Globus pallidus (tissue), 1 donor: ENCODE measurements around the gene RPS6KL1.

Experiments used
- DNase-seq: peaks from one replicate; pipeline ENCODE4 v3.0.0-alpha.2; 2015; ENCODE audit warnings: low spot score

RPS6KL1 gene

GRCh38 chr14:74952180-74952665, 29.2 kb upstream of the RPS6KL1 start:
- DNase-seq, result no peak

GRCh38 chr14:74951443-74952179, 28.6 kb upstream of the RPS6KL1 start:
- DNase-seq, result no peak

DNA sequence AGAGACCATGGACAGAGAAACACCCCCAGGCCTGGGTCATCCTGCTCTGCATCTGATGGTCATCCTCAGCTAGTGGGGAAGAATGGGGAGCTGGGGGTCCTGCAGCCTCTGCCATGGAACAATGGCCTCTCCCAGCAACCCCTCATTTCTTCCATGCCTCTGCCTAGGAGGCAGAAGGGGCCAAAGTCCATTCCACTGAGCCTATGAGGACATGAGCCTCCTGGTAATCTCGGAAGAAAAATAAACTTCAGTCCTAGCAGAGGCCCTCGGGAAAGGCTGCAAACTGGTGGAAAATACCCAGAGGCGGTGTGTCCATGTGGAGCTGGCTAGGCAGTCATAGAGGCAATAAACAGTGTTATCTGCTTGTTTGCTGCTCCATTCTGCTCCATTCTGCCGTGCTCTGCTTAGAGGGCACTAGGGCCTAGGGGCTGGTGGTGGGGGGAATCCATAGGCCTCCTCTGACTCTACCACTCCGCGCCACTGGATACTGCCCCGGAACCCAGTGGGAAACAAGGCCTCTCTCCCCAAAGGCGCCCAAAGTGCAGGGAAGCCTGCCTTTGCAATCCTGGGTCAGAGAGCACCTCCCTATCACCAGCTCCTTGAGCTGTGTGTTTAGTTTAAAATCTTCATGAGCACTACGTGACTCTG, 27.9 kb upstream of the RPS6KL1 start:
- no peak for DNase-seq

DNA sequence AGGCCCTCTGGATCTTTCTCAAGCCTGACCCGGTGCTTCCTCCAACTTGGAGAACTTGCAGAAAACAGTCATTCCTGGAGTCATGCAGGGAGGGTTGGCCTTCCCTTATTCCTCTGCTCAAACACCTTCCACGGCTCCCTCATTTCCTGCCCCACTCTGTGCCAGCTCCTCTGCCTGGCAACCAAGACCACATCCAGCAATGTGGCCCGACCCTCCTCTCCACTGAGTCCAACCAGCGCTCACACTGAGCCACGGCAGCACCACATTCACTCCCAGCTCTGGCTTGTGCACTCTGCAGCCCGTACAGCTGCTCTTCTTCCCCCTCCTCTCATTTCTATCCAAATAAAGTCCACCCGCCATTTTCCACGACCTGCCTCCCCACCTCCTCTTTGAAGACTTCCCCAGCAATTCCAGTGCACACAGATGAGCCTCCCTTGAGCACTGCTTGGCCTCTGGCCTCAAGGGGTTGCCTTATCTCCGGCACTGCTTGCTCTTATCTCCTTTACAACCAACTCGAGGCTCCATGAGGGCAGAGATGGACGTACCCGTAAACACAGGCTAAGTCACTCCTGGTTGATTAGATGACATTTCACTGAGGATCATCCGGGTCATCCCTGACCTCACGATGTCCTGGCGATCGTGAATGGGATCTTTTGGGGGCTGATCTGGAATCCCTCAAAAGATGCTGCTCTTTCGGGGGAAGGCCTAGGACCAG, 27.0 kb upstream of the RPS6KL1 start:
- no peak for DNase-seq

DNA sequence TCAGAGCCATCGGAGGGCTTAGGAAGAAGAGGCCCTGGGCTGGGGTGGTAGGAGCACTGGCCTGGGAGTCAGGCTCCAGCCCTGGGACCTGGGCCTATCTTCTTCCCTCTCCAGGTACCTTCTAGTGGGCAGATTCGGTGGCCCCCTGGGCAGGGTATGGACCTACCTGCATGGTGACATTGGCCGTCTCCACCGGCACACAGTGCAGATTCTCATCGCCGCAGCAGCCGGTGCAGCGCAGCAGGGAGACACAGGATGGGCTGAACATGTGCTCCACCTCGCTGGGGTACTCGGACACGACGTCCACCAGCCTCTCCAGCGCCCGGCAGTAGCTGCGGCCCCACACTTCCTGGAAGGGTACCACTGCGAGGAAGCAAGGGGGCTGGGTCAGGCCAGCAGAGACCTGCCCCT, 26.1 kb upstream of the RPS6KL1 start:
- DNase-seq, result no peak

GRCh38 chr14:74948228-74949175, 25.4 kb upstream of the RPS6KL1 start:
- DNase-seq, result no peak

DNA sequence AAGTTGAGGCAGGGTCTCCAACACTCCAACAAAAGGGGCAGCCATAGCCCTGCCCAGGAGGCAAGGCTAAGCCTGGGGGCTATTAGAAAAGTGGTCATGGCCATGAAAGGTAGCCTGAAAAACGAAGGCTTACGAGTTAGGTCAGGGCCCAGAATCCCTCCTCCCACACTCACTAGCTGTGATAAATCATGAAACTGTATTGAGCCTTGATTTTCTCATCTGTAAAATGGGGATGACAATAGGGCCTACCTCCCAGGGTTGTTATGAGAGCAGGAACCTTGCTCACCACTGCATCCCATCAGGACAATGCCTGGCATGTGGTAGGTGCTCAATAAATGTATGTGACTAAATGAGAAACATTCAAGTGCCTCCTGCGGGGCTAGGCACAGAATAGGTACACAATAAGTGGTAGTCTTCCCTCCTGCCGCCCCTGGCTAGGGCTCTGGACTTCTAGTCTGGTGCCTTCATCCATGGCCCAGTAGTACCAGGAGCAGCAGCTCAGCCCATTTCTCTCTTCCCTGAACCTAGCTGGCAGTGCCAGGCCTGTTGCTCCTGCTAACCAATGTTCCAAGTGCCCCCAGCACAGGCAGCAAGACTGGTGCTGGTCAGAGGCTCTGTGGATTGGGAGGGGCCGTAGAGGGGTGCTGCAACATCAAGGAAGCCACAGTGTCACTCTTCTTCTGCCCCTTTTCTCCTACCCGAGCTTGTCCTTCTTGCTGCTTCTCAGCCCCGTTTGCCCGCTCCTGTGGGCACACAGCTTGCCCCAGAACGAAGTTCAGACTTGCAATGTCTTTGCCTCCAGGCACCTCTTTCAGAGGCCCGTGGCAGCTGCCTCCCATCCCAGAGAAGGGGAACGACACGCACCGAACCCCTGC, 24.5 kb upstream of the RPS6KL1 start:
- no peak for DNase-seq

- no peak for DNase-seq
Measured at GRCh38 chr14:74946659-74947281, 23.7 kb upstream of the RPS6KL1 start.

- peak; percentile 67 for DNase-seq
Measured at GRCh38 chr14:74945852-74946658, 23.0 kb upstream of the RPS6KL1 start.

- DNase-seq, result no peak
Measured at GRCh38 chr14:74945261-74945851, 22.3 kb upstream of the RPS6KL1 start.

DNA sequence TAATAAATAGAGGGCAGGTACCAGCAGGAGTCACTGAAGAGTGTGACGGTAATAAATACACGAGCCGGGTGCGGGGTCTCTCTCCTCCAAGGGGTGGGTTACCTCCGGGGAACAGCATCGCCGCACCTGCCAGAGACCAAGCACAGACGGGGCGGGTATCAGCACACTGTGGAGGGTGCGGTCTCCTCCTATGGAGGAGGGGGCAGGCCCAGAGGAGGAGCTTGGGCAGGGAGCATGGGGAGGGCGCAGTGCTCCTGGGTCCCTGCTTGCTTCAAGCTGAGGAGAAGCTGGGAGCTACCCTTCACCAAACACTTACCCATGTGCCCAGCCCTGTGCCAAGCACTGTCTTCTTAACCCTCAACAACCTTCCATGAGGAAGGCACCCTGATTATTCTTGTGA, 19.5 kb upstream of the RPS6KL1 start:
- DNase-seq, result no peak

GRCh38 chr14:74942181-74942580, 19.1 kb upstream of the RPS6KL1 start:
- no peak for DNase-seq

DNA sequence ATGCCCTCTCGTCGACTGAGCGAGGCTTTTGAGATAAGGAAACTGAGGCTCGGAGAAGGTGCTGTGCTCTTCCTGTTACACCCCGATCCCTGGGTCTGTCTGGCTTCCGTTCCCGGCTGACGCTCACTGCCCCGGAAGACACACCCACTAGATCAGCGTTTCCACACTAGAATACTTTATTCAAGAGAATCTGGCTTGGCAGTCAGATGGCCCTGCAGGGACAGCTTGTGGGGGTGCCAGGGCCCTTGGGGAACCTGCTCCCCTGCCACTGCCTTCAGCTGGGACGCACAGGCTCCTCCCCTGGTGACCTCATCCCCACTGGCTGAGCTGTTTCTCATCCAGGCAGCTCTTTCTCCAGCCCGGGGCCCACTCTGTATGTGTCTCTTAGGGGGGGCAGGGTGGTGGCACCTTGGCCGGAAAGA, 18.6 kb upstream of the RPS6KL1 start:
- DNase-seq, result peak; percentile 90

DNA sequence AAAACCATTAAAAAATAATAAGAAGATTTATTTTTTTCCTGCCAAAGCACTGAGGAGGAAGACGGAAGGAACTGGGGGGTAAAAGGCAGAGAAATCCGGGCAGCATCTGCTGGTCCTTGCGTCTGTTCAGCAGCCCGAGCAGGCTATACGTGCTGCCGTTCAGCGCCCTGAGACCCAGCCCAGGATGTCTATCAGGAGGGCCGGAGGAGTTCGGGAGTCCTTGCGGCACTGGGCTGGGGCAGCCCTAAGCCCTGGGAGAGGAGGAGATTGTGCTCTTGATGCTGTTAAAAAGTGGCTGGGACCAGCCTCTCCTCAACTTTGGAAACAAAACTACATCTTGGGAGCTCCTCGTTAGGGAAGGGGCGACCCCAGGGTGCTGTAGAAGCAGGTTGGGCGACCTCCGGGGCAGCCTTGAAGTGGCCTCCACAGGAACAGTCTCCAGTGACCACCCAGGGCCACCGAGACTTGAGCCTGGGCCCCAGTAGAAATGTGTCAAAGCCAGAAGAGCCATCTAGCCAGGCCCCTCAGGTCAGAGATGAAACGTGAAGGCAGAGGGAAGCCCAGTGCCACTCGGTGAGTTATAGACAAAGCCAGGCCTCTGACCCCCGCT, 18.0 kb upstream of the RPS6KL1 start:
- no peak for DNase-seq

GRCh38 chr14:74938531-74939495, 15.8 kb upstream of the RPS6KL1 start:
- DNase-seq, result no peak

DNA sequence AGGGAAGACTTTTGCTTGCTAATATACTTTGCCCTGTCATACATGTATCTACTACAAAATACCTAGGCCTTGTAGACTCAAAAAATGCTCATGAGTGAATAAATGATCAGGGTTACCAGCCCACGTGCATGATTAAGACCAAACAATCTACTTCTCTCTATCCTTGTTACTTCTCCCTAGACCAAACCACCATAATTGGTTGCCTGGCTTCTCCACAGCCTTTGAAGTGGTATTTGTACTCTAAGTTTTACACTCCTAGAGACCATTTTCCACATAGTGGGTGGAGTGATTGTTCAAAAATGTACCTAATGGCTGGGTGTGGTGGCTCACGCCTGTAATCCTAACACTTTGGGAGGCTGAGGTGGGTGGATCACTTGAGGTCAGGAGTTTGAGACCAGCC, 14.1 kb upstream of the RPS6KL1 start:
- DNase-seq, result no peak

- DNase-seq, result no peak
Measured at GRCh38 chr14:74936731-74937130, 13.7 kb upstream of the RPS6KL1 start.
